Neural progenitor cell (in vitro differentiated cells): ENCODE measurements around the gene RASA1. TPM values are rescaled to one million over a fixed set of nuclear protein-coding genes. Genes with fewer than 3 reads are reported as not detected.

ENCODE experiments used
- DNase-seq: peaks from one replicate; pipeline ENCODE4 v3.0.0-alpha.2; 2016; ENCODE audit warnings: low spot score
- H2AFZ ChIP-seq: fragments of 200-600 bp; sonication (generic); replicated peaks from 2 replicates; pipeline ENCODE4 v1.6.1; 2016; ENCODE audit warnings: antibody characterized with exemption
- H3F3A ChIP-seq: fragments of 200-600 bp; sonication (generic); 2 replicates; pipeline ENCODE4 v1.6.1; 2016; ENCODE audit warnings: antibody characterized with exemption, low read depth
- H3K27ac ChIP-seq: fragments of 200-600 bp; sonication (generic); 2 replicates; pipeline ENCODE4 v1.5.1; 2016; ENCODE audit warnings: mild to moderate bottlenecking
- H3K27me3 ChIP-seq: fragments of 200-600 bp; sonication (generic); 2 replicates; pipeline ENCODE4 v1.6.1; 2016; ENCODE audit warnings: mild to moderate bottlenecking, moderate library complexity
- H3K36me3 ChIP-seq: fragments of 200-600 bp; sonication (generic); 2 replicates; pipeline ENCODE4 v1.5.1; 2016
- H3K4me1 ChIP-seq: fragments of 200-600 bp; sonication (generic); 2 replicates; pipeline ENCODE4 v1.6.1; 2016; ENCODE audit warnings: mixed run types
- H3K4me2 ChIP-seq: fragments of 200-600 bp; sonication (generic); 2 replicates; pipeline ENCODE4 v1.6.1; 2016
- H3K4me3 ChIP-seq: fragments of 200-600 bp; sonication (generic); 2 replicates; pipeline ENCODE4 v1.5.1; 2016
- H3K79me2 ChIP-seq: fragments of 200-600 bp; sonication (generic); 2 replicates; pipeline ENCODE4 v1.6.1; 2016; ENCODE audit warnings: low read depth
- H3K9ac ChIP-seq: fragments of 200-600 bp; sonication (generic); 2 replicates; pipeline ENCODE4 v1.6.1; 2016
- H3K9me3 ChIP-seq: fragments of 200-600 bp; sonication (generic); 2 replicates; pipeline ENCODE4 v1.5.1; 2016; ENCODE audit warnings: low read depth
- H4K20me1 ChIP-seq: fragments of 200-600 bp; sonication (generic); 2 replicates; pipeline ENCODE4 v1.6.1; 2016; ENCODE audit warnings: low read depth
- H3K27ac Mint-ChIP-seq: 3 replicates; pipeline ENCODE4 v1.8.0; 2021; ENCODE audit warnings: mixed read lengths
- H3K27me3 Mint-ChIP-seq: 2 replicates; pipeline ENCODE4 v1.8.0; 2022; ENCODE audit warnings: low read depth, mild to moderate bottlenecking, inconsistent platforms, moderate library complexity, mixed read lengths; ENCODE audit not compliant: insufficient read depth
- H3K36me3 Mint-ChIP-seq: 3 replicates; pipeline ENCODE4 v1.8.0; 2021; ENCODE audit warnings: mixed read lengths
- H3K4me1 Mint-ChIP-seq: 3 replicates; pipeline ENCODE4 v1.8.0; 2021; ENCODE audit warnings: mixed read lengths
- H3K4me3 Mint-ChIP-seq: 3 replicates; pipeline ENCODE4 v1.8.0; 2021; ENCODE audit warnings: mild to moderate bottlenecking, moderate library complexity, mixed read lengths
- H3K9me3 Mint-ChIP-seq: 3 replicates; pipeline ENCODE4 v1.8.0; 2020; ENCODE audit warnings: mixed read lengths
- EZH2 ChIP-seq: fragments of 200-600 bp; sonication (generic); IDR thresholded peaks from 2 replicates; pipeline ENCODE4 v1.6.1; 2017; ENCODE audit warnings: antibody characterized with exemption, mild to moderate bottlenecking, moderate library complexity
- EZH2phosphoT487 ChIP-seq: fragments of 200-600 bp; sonication (generic); IDR thresholded peaks from 2 replicates; pipeline ENCODE4 v1.6.1; 2017; ENCODE audit warnings: antibody characterized with exemption
- total RNA-seq: library from RNA; depleted of rRNA; stranded (reverse); fragments of >200 nt; gene quantifications from 2 replicates; pipeline ENCODE4 v1.2.3, GENCODE V29; 2015; ENCODE audit warnings: low replicate concordance
- TF ChIP-seq, protein P1 (sequence below): fragments of 200-600 bp; sonication (generic); IDR thresholded peaks from 2 replicates; pipeline ENCODE4 v1.5.1; 2017; ENCODE audit warnings: antibody characterized with exemption, mild to moderate bottlenecking

RASA1 gene
- total RNA-seq, 1 donor from 2014 or later: 60.9 TPM

- no peak overlapping the region for H3K9ac ChIP-seq
- no peaks in the 10 kb centered on the region for H3K36me3 Mint-ChIP-seq
- H4K20me1 ChIP-seq: no peaks in the 10 kb centered on the region
- no peak overlapping the region for H3K4me3 Mint-ChIP-seq
- H3K9me3 ChIP-seq: no peaks in the 10 kb centered on the region
- H3K9me3 Mint-ChIP-seq: no peaks in the 10 kb centered on the region
- no peak overlapping the region for H3K27ac ChIP-seq
- H3K27ac Mint-ChIP-seq: no peak overlapping the region
- TF ChIP-seq EZH2 (no peak), EZH2phosphoT487 (no peak)
- TF ChIP-seq, protein P1, sequence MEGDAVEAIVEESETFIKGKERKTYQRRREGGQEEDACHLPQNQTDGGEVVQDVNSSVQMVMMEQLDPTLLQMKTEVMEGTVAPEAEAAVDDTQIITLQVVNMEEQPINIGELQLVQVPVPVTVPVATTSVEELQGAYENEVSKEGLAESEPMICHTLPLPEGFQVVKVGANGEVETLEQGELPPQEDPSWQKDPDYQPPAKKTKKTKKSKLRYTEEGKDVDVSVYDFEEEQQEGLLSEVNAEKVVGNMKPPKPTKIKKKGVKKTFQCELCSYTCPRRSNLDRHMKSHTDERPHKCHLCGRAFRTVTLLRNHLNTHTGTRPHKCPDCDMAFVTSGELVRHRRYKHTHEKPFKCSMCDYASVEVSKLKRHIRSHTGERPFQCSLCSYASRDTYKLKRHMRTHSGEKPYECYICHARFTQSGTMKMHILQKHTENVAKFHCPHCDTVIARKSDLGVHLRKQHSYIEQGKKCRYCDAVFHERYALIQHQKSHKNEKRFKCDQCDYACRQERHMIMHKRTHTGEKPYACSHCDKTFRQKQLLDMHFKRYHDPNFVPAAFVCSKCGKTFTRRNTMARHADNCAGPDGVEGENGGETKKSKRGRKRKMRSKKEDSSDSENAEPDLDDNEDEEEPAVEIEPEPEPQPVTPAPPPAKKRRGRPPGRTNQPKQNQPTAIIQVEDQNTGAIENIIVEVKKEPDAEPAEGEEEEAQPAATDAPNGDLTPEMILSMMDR: no peak
- DNase-seq: no peak
- no peak overlapping the region for H3K4me2 ChIP-seq
- H2AFZ ChIP-seq: peak overlapping the region; percentile 42
- no peaks in the 10 kb centered on the region for H3K4me1 ChIP-seq
- H3F3A ChIP-seq: no peaks in the 10 kb centered on the region
- no peaks in the 10 kb centered on the region for H3K36me3 ChIP-seq
- peaks cover 2% of the 10 kb centered on the region for H3K27me3 Mint-ChIP-seq
- no peaks in the 10 kb centered on the region for H3K79me2 ChIP-seq
- no peak overlapping the region for H3K4me3 ChIP-seq
- H3K4me1 Mint-ChIP-seq: no peaks in the 10 kb centered on the region
- H3K27me3 ChIP-seq: no peaks in the 10 kb centered on the region
These were observed 153.6 kb downstream of the RASA1 start for GRCh38 chr5:87421307-87421706.

GRCh38 chr5:87423755-87424154 lies 156.1 kb downstream of the RASA1 start:
- no peak overlapping the region for H3K9ac ChIP-seq
- H2AFZ ChIP-seq: no peak overlapping the region
- DNase-seq: no peak
- Mint-ChIP-seq H3K27ac (no peak overlapping the region), H3K4me1 (no peaks in the 10 kb centered on the region), H3K36me3 (no peaks in the 10 kb centered on the region), H3K27me3 (peaks cover 5% of the 10 kb centered on the region), H3K9me3 (no peaks in the 10 kb centered on the region), H3K4me3 (no peak overlapping the region)
- no peaks in the 10 kb centered on the region for H4K20me1 ChIP-seq
- no peak overlapping the region for H3K4me2 ChIP-seq
- H3K79me2 ChIP-seq: no peaks in the 10 kb centered on the region
- H3K27me3 ChIP-seq: no peaks in the 10 kb centered on the region
- no peak for TF ChIP-seq EZH2phosphoT487
- TF ChIP-seq, protein P1: no peak
- no peak for TF ChIP-seq EZH2
- H3K9me3 ChIP-seq: no peaks in the 10 kb centered on the region
- H3K27ac ChIP-seq: no peak overlapping the region
- H3F3A ChIP-seq: no peaks in the 10 kb centered on the region
- no peaks in the 10 kb centered on the region for H3K36me3 ChIP-seq
- H3K4me3 ChIP-seq: no peak overlapping the region
- no peaks in the 10 kb centered on the region for H3K4me1 ChIP-seq

DNA sequence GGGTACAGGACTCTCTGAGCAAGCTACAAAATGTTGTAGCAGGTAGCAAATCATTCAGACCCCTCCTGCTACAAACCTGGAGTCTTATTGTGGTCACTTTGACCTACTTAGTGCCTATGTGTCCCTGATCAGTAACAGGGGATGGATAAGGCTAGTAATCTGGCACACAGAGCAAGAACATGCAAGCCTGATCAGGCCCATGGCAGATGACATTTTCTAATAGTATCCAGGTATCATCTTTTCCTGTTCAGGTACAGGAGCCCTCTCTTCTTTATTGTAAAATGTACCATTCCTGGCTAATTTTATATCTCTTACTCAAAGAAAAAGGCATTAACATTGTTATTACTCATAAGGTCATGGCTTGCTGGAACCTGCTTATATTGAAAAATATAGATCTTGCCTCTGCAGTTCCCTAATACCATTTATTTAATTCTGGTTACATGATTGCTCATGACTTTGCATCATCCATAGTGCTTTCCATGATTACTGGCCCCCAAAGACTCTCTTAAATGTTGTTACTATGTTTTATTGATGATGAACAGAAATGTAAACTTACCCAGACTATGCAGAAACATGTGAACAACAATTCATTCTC lies 163.3 kb downstream of the RASA1 start:
- no peaks in the 10 kb centered on the region for H3K4me1 ChIP-seq
- Mint-ChIP-seq H3K4me3 (no peak overlapping the region), H3K36me3 (no peaks in the 10 kb centered on the region), H3K27me3 (peaks cover 3% of the 10 kb centered on the region), H3K9me3 (no peaks in the 10 kb centered on the region), H3K27ac (no peak overlapping the region), H3K4me1 (no peaks in the 10 kb centered on the region)
- no peaks in the 10 kb centered on the region for H3K36me3 ChIP-seq
- no peaks in the 10 kb centered on the region for H3K27me3 ChIP-seq
- no peak overlapping the region for H3K4me2 ChIP-seq
- no peaks in the 10 kb centered on the region for H3F3A ChIP-seq
- no peak for DNase-seq
- no peaks in the 10 kb centered on the region for H3K79me2 ChIP-seq
- no peak overlapping the region for H3K4me3 ChIP-seq
- no peaks in the 10 kb centered on the region for H3K9me3 ChIP-seq
- TF ChIP-seq EZH2: no peak
- TF ChIP-seq, protein P1: no peak
- no peak for TF ChIP-seq EZH2phosphoT487
- H3K9ac ChIP-seq: no peak overlapping the region
- H3K27ac ChIP-seq: no peak overlapping the region
- H2AFZ ChIP-seq: no peak overlapping the region
- no peaks in the 10 kb centered on the region for H4K20me1 ChIP-seq
